ENCODE data around the gene MGAT4A. TPM values are rescaled to one million over a fixed set of nuclear protein-coding genes. Genes with fewer than 3 reads are reported as not detected.
A peak's percentile ranks its signal among the peaks of the same experiment; 100 is the strongest.

MGAT4A gene
- total and polyA plus RNA-seq, 2 of the 13 experiments (the other 11 are each of a cell fraction or from before 2014, with no cell fraction given): 47.2 to 90.9 TPM

DNA sequence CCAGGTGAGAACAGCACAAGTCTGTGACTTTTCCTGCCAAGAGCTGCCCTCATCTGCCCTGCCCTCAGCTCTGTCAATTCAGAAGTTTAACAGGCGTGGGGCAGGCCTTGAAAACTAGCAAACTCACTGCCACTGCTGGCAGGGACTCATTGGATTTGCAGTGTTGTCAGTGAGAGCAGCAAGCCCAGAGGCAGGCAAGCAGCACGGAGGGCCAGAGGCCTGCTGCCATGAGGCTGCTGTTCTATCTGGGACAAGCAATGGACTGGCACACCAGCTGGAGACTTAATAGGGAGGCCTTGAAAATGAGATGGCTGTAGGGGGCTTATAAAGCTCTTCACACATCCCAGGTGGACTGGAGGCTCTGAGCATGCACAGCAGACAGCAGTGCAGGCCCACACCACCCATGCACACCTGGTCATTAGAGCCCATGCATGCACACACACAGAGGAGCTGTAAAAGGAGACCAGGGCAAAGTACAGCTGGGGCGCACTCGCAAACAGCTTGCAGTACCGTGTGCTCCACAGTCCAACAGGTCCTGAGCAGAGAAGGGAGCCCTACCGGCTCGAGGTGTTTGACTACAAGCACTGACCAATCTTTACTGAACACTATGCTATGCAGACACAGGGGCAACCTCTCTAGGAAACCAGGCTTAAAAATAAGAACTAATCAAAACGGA lies 28.7 kb downstream of the MGAT4A start (continued):
- TF ChIP-seq, protein P1, sequence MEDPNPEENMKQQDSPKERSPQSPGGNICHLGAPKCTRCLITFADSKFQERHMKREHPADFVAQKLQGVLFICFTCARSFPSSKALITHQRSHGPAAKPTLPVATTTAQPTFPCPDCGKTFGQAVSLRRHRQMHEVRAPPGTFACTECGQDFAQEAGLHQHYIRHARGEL (CRISPR knock-in tag; IDR thresholded peaks at IDR 0.05): no peak
- TF ChIP-seq, protein P2, sequence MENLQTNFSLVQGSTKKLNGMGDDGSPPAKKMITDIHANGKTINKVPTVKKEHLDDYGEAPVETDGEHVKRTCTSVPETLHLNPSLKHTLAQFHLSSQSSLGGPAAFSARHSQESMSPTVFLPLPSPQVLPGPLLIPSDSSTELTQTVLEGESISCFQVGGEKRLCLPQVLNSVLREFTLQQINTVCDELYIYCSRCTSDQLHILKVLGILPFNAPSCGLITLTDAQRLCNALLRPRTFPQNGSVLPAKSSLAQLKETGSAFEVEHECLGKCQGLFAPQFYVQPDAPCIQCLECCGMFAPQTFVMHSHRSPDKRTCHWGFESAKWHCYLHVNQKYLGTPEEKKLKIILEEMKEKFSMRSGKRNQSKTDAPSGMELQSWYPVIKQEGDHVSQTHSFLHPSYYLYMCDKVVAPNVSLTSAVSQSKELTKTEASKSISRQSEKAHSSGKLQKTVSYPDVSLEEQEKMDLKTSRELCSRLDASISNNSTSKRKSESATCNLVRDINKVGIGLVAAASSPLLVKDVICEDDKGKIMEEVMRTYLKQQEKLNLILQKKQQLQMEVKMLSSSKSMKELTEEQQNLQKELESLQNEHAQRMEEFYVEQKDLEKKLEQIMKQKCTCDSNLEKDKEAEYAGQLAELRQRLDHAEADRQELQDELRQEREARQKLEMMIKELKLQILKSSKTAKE (CRISPR knock-in tag; IDR thresholded peaks at IDR 0.05; ENCODE audit: borderline replicate concordance): no peak; the same call in 1 of the 2 replicates
- TF ChIP-seq HOXA5 (CRISPR knock-in tag; IDR thresholded peaks at IDR 0.05): no peak
- TF ChIP-seq, protein P3, sequence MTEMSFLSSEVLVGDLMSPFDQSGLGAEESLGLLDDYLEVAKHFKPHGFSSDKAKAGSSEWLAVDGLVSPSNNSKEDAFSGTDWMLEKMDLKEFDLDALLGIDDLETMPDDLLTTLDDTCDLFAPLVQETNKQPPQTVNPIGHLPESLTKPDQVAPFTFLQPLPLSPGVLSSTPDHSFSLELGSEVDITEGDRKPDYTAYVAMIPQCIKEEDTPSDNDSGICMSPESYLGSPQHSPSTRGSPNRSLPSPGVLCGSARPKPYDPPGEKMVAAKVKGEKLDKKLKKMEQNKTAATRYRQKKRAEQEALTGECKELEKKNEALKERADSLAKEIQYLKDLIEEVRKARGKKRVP (CRISPR knock-in tag; IDR thresholded peaks at IDR 0.05): no peak; a peak in 1 of 4 replicates
- TF ChIP-seq, protein P4, sequence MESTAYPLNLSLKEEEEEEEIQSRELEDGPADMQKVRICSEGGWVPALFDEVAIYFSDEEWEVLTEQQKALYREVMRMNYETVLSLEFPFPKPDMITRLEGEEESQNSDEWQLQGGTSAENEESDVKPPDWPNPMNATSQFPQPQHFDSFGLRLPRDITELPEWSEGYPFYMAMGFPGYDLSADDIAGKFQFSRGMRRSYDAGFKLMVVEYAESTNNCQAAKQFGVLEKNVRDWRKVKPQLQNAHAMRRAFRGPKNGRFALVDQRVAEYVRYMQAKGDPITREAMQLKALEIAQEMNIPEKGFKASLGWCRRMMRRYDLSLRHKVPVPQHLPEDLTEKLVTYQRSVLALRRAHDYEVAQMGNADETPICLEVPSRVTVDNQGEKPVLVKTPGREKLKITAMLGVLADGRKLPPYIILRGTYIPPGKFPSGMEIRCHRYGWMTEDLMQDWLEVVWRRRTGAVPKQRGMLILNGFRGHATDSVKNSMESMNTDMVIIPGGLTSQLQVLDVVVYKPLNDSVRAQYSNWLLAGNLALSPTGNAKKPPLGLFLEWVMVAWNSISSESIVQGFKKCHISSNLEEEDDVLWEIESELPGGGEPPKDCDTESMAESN (CRISPR knock-in tag; conservative IDR thresholded peaks at IDR 0.05): peak; percentile 66; the same call in 1 of the 2 replicates
- TF ChIP-seq ZNF839 (CRISPR knock-in tag; IDR thresholded peaks at IDR 0.05; ENCODE audit: borderline replicate concordance): 0 out of 2 replicates have a peak, but pooled peaks have one; percentile 61
- TF ChIP-seq GLI4 (CRISPR knock-in tag; IDR thresholded peaks at IDR 0.05; ENCODE audit: borderline replicate concordance): peak; percentile 89; the same call in 1 of the 2 replicates
- TF ChIP-seq, protein P5, sequence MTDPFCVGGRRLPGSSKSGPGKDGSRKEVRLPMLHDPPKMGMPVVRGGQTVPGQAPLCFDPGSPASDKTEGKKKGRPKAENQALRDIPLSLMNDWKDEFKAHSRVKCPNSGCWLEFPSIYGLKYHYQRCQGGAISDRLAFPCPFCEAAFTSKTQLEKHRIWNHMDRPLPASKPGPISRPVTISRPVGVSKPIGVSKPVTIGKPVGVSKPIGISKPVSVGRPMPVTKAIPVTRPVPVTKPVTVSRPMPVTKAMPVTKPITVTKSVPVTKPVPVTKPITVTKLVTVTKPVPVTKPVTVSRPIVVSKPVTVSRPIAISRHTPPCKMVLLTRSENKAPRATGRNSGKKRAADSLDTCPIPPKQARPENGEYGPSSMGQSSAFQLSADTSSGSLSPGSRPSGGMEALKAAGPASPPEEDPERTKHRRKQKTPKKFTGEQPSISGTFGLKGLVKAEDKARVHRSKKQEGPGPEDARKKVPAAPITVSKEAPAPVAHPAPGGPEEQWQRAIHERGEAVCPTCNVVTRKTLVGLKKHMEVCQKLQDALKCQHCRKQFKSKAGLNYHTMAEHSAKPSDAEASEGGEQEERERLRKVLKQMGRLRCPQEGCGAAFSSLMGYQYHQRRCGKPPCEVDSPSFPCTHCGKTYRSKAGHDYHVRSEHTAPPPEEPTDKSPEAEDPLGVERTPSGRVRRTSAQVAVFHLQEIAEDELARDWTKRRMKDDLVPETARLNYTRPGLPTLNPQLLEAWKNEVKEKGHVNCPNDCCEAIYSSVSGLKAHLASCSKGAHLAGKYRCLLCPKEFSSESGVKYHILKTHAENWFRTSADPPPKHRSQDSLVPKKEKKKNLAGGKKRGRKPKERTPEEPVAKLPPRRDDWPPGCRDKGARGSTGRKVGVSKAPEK (CRISPR knock-in tag; IDR thresholded peaks at IDR 0.05; ENCODE audit: borderline replicate concordance): peak; percentile 92
- TF ChIP-seq, protein P6, sequence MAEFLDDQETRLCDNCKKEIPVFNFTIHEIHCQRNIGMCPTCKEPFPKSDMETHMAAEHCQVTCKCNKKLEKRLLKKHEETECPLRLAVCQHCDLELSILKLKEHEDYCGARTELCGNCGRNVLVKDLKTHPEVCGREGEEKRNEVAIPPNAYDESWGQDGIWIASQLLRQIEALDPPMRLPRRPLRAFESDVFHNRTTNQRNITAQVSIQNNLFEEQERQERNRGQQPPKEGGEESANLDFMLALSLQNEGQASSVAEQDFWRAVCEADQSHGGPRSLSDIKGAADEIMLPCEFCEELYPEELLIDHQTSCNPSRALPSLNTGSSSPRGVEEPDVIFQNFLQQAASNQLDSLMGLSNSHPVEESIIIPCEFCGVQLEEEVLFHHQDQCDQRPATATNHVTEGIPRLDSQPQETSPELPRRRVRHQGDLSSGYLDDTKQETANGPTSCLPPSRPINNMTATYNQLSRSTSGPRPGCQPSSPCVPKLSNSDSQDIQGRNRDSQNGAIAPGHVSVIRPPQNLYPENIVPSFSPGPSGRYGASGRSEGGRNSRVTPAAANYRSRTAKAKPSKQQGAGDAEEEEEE (CRISPR knock-in tag; IDR thresholded peaks at IDR 0.05; ENCODE audit: borderline replicate concordance): no peak
- peak; percentile 83 for TF ChIP-seq DPF2 (CRISPR knock-in tag; IDR thresholded peaks at IDR 0.05; ENCODE audit: borderline replicate concordance, low read depth)
- peak; percentile 44; the same call in 1 of the 2 replicates for TF ChIP-seq THAP11 (CRISPR knock-in tag; IDR thresholded peaks at IDR 0.05)
- TF ChIP-seq FOXK1 (CRISPR knock-in tag; IDR thresholded peaks at IDR 0.05; ENCODE audit: borderline replicate concordance, low read depth): peak; percentile 68; the same call in 1 of the 2 replicates
- TF ChIP-seq, protein P7, sequence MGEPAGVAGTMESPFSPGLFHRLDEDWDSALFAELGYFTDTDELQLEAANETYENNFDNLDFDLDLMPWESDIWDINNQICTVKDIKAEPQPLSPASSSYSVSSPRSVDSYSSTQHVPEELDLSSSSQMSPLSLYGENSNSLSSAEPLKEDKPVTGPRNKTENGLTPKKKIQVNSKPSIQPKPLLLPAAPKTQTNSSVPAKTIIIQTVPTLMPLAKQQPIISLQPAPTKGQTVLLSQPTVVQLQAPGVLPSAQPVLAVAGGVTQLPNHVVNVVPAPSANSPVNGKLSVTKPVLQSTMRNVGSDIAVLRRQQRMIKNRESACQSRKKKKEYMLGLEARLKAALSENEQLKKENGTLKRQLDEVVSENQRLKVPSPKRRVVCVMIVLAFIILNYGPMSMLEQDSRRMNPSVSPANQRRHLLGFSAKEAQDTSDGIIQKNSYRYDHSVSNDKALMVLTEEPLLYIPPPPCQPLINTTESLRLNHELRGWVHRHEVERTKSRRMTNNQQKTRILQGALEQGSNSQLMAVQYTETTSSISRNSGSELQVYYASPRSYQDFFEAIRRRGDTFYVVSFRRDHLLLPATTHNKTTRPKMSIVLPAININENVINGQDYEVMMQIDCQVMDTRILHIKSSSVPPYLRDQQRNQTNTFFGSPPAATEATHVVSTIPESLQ (CRISPR knock-in tag; conservative IDR thresholded peaks at IDR 0.05): no peak
- no peak for TF ChIP-seq NBN (conservative IDR thresholded peaks at IDR 0.05)
- TF ChIP-seq ZNF274 (CRISPR knock-in tag; IDR thresholded peaks at IDR 0.05): peak; percentile 80; the same call in 1 of the 2 replicates
